ENCODE results near the gene PTPN3. TPM values are rescaled to one million over a fixed set of nuclear protein-coding genes. Genes with fewer than 3 reads are reported as not detected.

PTPN3 gene
- polyA plus RNA-seq, 1 of the 3 experiments (the other 2 are of a cell fraction), result 7.5 TPM

GRCh38 chr9:109331353-109331752 lies 166.8 kb downstream of the PTPN3 start:
- Histone ChIP-seq H3K79me2 (ENCODE audit: insufficient read depth) (no peaks in the 10 kb centered on the region), H3K9ac (no peak overlapping the region), H3K9me2 (no peaks in the 10 kb centered on the region), H3K4me1 (ENCODE audit: control insufficient read depth in 1 of 2, insufficient read depth in 2 of 2, low read depth in 1 of 2, low read length in 1 of 2) (peaks cover 0 to 11% of the 10 kb centered on the region in 2 experiments; a peak in 1 of 4 replicates), H3K27me3 (ENCODE audit: insufficient read depth) (no peaks in the 10 kb centered on the region), H4K20me1 (ENCODE audit: insufficient read depth) (no peaks in the 10 kb centered on the region), H3K4me3 (ENCODE audit: low read depth in 2 of 2, low read length in 1 of 2) (no peak overlapping the region), H2AFZ (ENCODE audit: low read depth) (no peak overlapping the region), H3F3A (replicated peaks; ENCODE audit: insufficient read depth) (no peaks in the 10 kb centered on the region), H3K4me2 (no peak overlapping the region), H3K36me3 (replicated peaks in 1 of 2; ENCODE audit: control insufficient read depth in 1 of 2, insufficient read depth in 2 of 2, low read length in 1 of 2) (no peaks in the 10 kb centered on the region), H3K27ac (ENCODE audit: low read depth in 2 of 2, low read length in 1 of 2) (no peak overlapping the region; a peak in 1 of 4 replicates), H3K9me3 (no peaks in the 10 kb centered on the region)
- DNase-seq, result peak; percentile 69
- ChIA-PET CTCF (interaction anchor here (1.2 to 1.8 kb wide), 3 partner anchors 10 to 109 kb away, joined by 3 to 6 read pairs (median 4); no protein-coding TSS in a partner anchor), POLR2A (no interaction called here)
- WGBS (ENCODE audit: low lambda C conversion rate), result 31% methylated on average over 5 of the region's 5 CpGs
- TF ChIP-seq GATA2 (CRISPR knock-in tag; IDR thresholded peaks at IDR 0.05) (no peak), SMC3 (IDR thresholded peaks at IDR 0.05; ENCODE audit: low read depth, low read length) (no peak), RAD21 (IDR thresholded peaks at IDR 0.05; ENCODE audit: low read length) (no peak), RXRA (IDR thresholded peaks at IDR 0.05; ENCODE audit: borderline replicate concordance, low read depth) (no peak), CHD2 (IDR thresholded peaks at IDR 0.05; ENCODE audit: low read length, partially characterized antibody) (no peak), REST (IDR thresholded peaks at IDR 0.05; ENCODE audit: low read depth, low read length) (no peak), FOXJ3 (CRISPR knock-in tag; IDR thresholded peaks at IDR 0.05) (no peak), POLR2AphosphoS5 (IDR thresholded peaks at IDR 0.05; ENCODE audit: low read depth, low read length) (no peak), TCF12 (IDR thresholded peaks at IDR 0.05) (no peak), FOSL2 (IDR thresholded peaks at IDR 0.05; ENCODE audit: borderline replicate concordance, low read depth) (no peak), MXI1 (IDR thresholded peaks at IDR 0.05; ENCODE audit: low read depth, low read length) (peak; percentile 49; the same call in 1 of the 2 replicates), RCOR1 (IDR thresholded peaks at IDR 0.05; ENCODE audit: low read length) (peak; percentile 10; the same call in 1 of the 2 replicates), TEAD4 (IDR thresholded peaks at IDR 0.05; ENCODE audit: borderline replicate concordance, insufficient read depth) (no peak), EP300 (IDR thresholded peaks at IDR 0.05; ENCODE audit: borderline replicate concordance in 1 of 2, low read depth in 1 of 2, low read length in 1 of 2) (peak in 1 of 2 experiments; percentile 30; a peak in 1 of 4 replicates), RFX5 (IDR thresholded peaks at IDR 0.05; ENCODE audit: low read length) (no peak), USF1 (IDR thresholded peaks at IDR 0.05; ENCODE audit: borderline replicate concordance, low read depth) (no peak)
